SU-DHL-6 (cell line): Measurements from ENCODE around the gene AMBP.

Experiments
- EZH2phosphoT487 ChIP-seq: fragments of 200-600 bp; sonication (generic), shearing (Covaris generic); conservative IDR thresholded peaks from 2 replicates; pipeline ENCODE4 v1.6.1; 2018; ENCODE audit warnings: mild to moderate bottlenecking, antibody characterized with exemption, low read length, moderate library complexity, mixed read lengths
- TF ChIP-seq, protein P1 (sequence below): fragments of 200-600 bp; sonication (generic); IDR thresholded peaks from one replicate; pipeline ENCODE4 v1.5.1; 2017; ENCODE audit warnings: antibody characterized with exemption, mild to moderate bottlenecking, low read length, moderate library complexity; ENCODE audit not compliant: insufficient read depth, poor library complexity, severe bottlenecking

DNA sequence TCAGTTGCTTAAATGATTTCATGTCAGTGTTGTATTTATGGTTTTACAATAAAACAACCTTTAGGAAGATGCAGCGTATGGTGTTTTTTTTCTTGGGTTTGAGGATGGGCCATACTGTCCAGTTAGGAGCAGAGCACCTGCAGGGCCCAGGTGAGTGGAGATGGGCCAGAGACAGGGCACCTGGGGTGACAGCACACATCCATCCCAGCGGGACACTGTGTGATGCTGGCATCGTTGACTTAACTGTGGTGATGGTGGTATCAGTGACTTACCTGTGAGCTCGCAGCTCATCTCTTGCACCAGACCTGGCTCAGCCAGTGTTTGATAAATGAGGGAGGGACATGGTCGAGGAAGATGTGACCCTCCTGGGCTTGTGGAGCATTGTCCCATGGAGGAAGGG, 21.6 kb downstream of the AMBP start:
- TF ChIP-seq, protein P1, sequence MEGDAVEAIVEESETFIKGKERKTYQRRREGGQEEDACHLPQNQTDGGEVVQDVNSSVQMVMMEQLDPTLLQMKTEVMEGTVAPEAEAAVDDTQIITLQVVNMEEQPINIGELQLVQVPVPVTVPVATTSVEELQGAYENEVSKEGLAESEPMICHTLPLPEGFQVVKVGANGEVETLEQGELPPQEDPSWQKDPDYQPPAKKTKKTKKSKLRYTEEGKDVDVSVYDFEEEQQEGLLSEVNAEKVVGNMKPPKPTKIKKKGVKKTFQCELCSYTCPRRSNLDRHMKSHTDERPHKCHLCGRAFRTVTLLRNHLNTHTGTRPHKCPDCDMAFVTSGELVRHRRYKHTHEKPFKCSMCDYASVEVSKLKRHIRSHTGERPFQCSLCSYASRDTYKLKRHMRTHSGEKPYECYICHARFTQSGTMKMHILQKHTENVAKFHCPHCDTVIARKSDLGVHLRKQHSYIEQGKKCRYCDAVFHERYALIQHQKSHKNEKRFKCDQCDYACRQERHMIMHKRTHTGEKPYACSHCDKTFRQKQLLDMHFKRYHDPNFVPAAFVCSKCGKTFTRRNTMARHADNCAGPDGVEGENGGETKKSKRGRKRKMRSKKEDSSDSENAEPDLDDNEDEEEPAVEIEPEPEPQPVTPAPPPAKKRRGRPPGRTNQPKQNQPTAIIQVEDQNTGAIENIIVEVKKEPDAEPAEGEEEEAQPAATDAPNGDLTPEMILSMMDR, result no peak
- TF ChIP-seq EZH2phosphoT487, result no peak
